GM18870 (cell line): ENCODE data around the gene ELAVL1.
"Not testable (repeated sequence)": the region's sequence is repeated elsewhere in the genome, so short reads cannot be mapped to it uniquely, and the experiment has no call there.

Experiments used
- ATAC-seq: cut with Tn5 transposase; IDR thresholded peaks from one replicate; pipeline ENCODE4 v1.9.1; 2021; ENCODE audit warnings: moderate library complexity; ENCODE audit not compliant: unreplicated experiment

ELAVL1 gene

DNA sequence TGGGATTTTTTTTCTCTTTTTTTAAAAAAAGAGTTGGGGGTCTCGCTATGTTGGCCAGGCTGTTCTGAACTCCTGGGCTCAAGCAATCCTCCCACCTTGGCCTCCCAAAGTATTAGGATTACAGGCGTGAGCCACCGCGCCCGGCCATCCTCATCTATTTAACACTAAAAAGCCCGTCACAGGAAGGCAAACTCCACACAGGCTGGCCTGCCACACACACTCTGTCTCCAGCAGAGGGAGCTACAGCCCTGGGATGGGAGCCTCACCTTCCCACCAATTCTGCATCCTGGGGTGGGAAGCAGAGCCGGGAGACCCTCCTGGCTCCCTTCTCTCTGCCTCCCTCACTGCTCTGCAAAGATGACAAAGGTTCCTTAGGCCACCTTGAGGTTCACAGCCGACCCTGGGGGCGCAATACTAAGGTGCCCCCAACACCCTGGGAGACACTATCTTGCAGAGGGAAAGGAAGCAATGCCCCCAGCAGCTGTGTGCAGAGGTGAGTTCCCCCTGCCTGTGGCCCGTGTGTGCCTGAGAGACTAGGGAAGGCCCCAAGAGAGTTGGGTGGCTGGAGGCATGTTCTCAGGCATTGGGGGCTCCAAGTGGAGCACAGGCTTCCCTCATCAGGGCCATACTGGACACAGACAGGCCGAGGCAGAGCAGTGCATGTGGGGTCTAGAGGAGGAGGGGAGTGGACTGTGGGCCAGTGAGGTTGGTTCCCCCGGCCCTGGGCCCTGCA lies 34.6 kb downstream of the ELAVL1 start:
- no peak for ATAC-seq

DNA sequence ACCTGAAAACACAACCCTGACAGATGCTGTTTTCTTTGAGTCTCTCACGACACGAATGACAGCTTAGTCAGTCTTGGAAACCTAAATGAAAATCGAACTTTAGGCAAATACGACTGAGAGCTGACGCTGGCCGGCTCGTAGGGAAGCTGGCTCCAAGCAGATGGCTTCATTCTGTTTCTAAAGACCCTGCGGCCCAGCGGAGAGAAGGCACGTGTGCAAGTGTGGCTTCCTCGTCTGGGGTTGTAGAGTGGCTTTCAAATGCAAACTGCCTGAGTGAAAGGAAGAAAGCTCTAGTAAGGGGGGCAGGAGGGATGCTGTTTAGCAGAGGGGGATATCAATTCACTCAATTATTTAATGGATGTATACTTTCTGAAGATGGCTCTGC lies 35.9 kb downstream of the ELAVL1 start:
- ATAC-seq: no peak

- no peak for ATAC-seq
Observed at GRCh38 chr19:7968796-7969554, 36.5 kb downstream of the ELAVL1 start.

DNA sequence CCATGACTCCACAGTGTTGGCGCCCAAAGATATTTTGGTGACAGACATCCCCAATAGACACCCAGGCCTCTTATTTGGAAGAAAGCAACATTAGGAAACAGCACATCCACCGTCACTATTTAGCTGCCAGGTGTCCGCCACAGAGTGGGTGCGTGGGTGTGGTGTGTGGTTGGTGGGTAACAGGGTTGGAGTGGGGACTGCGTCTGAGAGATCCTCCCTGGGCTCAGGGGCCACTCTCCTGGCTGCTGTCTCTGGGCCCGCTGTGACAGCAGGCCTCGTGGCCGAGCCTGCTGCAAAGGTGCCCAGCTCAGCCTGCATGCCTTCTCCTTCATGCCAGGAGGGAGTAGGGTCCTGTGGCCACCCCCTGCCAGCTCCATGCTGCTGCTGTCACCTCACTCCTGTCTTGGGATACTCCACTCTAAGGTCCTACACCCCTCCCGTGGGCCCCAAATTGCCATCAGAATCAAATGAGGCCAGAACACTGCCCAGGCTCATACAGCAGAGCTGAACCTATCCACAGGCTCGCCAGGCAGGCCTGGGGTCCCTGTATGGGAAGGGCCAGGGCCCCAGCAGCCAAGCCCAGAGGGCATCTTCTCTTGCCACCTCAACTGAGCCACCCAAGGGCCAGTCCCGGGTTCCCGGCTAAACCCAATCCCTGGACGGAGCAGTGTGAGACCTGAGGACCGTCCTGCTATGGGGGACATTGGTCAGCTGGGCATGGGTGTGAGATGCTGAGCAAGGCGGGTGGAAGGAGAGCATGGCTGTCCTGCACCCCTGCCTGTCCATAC lies 37.2 kb downstream of the ELAVL1 start:
- no peak for ATAC-seq

- ATAC-seq: no peak
Observed at GRCh38 chr19:7965921-7966665, 39.3 kb downstream of the ELAVL1 start.

- no peak for ATAC-seq
Observed at GRCh38 chr19:7965259-7965841, 40.1 kb downstream of the ELAVL1 start.

DNA sequence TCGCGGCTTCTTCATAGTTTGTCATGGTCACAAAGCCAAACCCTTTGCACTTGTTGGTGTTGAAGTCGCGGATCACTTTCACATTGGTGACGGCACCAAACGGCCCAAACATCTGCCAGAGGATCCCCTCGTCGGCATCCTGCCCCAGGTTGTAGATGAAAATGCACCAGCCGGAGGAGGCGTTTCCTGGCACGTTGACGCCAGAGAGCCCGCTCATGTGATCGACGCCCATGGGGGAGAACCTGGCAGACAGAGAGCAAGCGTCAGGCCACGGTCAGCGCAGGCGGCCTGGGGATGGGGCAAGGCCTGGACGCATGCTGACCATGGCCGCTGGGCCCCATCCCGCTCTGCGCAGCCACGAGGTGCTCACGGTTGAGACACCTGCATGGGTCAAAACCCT lies 41.9 kb downstream of the ELAVL1 start:
- ATAC-seq: no peak

DNA sequence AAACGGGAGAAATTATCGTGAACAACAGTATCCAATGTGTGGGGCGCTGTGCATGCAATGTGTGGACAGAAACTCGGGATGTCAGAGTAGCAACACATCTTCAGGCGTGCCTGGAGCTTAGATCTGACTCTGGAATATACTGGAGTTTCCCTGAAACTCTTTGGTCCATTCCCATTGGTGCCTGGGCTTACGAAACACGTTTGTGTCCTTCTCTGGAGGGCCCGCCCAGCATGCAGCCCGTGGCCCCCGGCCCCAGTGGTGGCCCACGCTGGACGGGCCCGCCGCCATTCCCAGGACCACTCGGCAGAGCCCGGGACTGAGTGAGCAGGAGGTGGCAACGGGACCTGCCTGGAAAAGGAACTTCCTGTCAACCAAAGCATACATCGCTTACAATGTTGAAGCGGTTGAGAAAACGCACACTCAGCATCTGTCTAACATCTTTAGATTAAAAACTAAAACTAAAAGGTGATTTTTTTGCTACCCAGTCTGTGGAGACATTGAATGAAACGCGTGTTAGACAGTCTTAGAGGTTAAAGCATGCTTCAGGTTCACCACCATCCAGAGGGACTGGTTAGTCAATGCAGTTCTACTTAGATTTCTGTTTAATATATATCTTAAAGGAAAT lies 42.7 kb downstream of the ELAVL1 start:
- no peak for ATAC-seq

- no peak for ATAC-seq
Observed at GRCh38 chr19:7961920-7962626, 43.4 kb downstream of the ELAVL1 start.

GRCh38 chr19:7961082-7961481 lies 44.4 kb downstream of the ELAVL1 start:
- not testable (repeated sequence) for ATAC-seq

GRCh38 chr19:7959211-7959610 lies 46.2 kb downstream of the ELAVL1 start:
- no peak for ATAC-seq

DNA sequence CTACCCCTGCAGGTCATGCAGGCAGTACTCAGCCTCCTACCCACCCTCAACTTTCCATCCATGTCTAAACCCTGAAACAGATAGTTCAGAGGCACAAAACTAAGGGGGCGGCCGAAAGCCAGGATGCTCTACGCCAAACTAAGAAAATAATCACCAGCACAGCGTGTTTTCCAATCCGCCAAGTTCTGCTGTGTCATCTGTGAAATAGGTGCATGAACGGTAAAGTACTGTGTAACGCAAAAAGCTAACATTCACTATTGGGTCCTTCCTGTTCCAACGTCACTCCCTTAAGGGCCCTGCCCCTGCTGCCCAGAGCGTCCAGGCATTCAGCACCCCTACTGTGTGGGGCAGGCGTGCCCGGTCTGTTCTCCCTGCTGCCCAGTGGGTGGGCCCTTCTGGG lies 49.7 kb downstream of the ELAVL1 start:
- no peak for ATAC-seq

GRCh38 chr19:7953576-7953975 lies 51.9 kb downstream of the ELAVL1 start:
- ATAC-seq: no peak

DNA sequence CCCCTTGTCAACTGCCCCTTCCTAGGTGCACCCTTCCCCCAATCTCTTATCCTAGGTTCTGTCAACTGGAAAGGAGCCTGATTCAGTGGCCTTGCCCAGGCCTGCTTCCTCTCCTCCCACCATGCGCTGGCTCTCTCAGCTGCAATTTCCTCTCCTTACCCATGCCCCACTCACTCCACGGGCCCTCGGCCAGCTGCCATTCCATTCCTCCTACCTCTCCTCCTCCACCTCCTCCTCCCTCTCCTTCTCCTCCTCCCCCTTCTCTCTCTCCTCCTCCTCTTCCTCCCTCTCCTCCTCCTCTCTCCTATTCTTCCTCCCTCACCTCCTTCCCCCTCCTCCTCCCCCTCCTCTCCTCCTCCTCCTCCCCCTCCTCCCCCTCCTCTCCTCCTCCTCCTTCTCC lies 52.4 kb downstream of the ELAVL1 start:
- ATAC-seq: no peak

DNA sequence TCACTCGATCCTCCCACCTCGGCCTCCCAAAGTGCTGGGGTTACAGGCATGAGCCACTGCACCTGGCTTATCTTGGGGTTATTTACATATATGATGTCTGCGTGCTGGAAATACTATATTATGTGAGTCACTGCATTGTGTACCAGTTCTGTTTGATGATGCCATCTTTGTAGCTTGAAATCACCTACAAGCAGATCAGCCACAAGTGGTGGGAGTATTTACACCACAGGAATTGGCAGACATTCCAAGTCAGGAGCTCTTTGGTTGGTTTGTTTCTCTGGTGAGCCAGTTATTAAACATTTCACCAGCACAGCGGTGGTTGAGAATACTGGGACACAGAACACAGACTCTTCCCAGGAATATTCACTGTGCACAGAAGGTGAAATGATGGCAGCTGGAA lies 57.5 kb downstream of the ELAVL1 start:
- ATAC-seq: no peak

DNA sequence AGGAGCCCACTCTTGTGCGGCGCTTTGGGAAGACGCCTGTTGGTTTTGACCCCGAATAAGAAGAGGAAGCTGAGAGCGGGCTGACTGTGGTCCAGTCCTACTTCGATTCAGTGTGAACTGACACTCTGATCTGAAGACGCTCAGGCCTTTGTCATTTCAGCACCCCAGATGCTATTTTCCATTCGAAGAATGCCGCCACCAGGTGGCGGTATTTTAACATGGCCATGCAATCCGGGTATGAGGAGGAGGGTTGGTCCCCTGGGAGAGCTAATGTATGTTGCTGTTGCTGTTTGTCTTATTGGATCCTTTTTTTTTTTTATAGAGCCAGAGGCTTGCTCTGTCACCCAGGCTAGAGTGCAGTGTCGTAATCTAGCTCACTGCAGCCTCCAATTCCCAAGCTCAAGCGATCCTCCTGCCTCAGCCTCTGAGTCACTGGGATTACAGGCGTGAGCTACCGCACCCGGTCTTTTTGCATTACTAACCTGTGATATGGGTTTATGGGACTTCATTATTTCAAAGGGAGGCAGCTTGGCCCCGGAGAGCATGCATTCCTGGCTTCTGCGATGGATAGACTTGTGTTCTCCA lies 61.2 kb downstream of the ELAVL1 start:
- peak; percentile 23 for ATAC-seq

DNA sequence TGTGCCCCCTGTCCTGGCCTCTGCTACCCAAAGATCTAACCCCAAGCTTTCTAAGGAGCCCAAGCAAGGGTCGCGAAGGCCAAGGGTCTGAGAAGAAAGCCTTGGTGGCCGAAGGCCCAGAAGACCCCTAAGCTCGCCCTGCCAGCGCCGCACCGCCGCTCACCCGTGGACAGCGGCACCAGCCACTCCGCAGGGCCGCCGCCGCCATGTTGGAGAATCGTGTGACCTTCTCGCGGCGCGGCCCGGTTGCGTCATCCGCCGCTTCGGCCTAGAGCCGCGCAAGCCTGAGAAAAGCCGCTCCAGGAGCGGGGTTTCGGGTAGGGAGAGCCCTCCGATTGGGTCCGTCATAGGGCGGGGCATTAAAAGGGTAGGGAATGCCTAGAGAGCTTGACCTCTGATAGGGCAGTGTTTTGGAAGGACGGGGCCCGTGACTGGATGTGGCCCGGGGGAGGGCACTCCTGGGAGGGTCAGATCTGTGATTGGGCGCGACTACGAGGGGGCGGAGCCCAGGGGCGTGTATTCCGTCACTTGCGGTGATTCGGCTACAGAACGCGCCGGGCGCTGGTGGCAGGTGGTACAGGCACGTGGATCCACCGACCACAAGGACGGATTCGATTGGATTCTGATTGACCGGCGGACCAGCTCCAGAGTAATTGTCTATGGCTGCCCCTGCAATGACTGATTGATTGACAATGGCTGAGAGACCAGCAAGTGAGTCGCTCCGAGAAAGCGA lies 61.8 kb downstream of the ELAVL1 start, which contains the start of gene TIMM44:
TSS of gene TIMM44 (minus strand) at position 223 of the 733 bp plus-strand sequence. CDS start at position 208, 15 bp downstream.
- peak; percentile 93 for ATAC-seq

DNA sequence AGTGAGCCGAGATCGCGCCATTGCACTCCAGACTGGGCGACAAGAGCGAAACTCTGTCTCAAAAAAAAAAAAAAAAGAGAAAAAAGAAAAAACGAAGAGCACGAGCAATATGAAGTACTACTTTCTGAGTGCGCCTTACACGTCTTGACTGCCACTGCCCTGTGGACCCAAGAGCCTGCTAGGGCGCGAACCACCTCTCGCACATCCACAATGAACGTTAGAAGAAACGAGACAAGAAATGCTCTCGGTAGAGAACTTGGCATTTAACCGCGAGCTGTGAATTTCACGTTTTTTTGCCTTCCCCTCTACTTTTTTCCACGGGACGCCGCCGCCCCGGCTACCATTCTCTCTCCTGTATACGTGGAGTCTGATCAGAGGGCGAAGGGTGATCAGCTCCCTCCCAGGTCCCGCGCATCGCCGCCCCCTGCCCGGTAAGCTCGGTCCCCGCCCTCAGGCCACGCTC lies 62.4 kb downstream of the ELAVL1 start:
- no peak for ATAC-seq
